GM21390 (cell line): Measurements from ENCODE around the gene PRDM10.
"Not testable (repeated sequence)": the region's sequence is repeated elsewhere in the genome, so short reads cannot be mapped to it uniquely, and the experiment has no call there.

ENCODE experiments used
- ATAC-seq: cut with Tn5 transposase; IDR thresholded peaks from one replicate; pipeline ENCODE4 v1.9.1; 2021; ENCODE audit not compliant: unreplicated experiment

The PRDM10 gene

DNA sequence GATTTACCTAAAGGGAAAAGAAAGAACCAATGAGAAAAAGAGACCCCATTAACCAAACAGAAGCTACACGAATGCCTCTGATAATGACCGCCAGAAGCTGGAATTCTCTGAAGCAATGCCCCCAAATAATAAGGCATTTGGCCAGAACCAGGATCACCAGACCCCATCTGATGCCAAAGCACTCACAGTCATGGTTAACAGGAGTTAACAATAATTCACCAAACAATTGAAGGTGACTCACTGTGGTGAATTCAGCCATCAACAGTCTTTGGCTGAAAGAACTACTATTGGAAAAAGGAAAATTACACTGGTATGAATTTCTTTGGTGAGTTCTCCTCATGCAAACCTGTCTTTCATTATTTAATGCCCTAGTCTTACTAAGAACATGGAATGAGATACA, 85.4 kb downstream of the PRDM10 start:
- ATAC-seq: no peak

DNA sequence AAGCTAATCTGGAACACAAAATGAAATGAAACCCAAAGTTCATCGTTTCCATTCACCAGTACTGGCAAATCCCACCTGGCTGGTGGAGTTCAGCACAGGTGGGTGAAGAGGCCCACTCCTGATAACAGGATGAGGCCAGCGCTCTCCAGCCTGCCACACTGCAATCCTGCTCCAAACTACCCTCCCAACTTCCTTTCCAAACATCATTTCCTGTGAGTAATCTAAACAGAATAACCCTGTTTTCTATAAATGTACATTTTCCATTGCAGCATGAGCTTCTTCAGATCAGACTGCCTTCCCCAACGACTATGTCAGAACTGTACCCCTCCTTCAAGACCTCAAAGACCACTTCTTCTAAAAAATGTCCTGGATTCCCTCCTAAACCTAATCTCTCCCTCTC, 91.3 kb downstream of the PRDM10 start:
- no peak for ATAC-seq

DNA sequence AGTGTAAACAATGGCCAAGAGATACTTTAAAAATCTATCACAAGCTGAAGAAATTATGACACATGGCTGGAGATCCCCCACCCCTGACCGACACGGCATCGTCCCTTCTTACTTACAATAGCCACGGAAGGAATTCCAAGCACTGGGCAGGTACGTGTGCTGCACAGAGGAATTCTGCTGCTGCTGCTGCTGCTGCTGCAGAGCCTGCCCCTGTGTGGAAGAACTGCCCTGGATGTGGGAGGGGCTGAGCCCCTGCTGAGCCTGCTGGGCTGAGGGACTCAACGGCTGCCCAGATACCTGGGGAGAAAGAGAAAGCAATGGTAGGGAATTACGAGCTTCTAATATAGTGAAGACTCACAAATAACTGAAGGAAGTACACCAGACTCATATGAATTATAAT, 92.3 kb downstream of the PRDM10 start:
- no peak for ATAC-seq

DNA sequence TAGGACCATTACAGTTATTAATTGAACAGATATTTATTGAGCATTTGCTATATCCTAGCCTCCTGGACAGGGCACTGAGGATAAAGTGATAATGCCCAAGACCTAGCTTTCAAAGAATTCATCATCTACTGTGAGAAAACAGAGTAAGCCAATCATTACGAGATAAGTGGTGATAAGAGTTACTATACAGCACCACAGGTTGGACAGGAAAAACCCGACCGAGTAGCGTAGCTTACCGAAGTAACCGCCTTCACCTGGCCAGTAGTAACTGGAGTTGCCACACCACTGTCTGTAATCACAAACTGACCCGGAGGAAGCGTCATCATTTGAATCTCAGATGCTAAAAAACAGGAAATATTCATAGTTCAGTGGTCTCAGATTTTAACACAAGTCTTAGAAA, 97.2 kb downstream of the PRDM10 start:
- ATAC-seq: no peak

DNA sequence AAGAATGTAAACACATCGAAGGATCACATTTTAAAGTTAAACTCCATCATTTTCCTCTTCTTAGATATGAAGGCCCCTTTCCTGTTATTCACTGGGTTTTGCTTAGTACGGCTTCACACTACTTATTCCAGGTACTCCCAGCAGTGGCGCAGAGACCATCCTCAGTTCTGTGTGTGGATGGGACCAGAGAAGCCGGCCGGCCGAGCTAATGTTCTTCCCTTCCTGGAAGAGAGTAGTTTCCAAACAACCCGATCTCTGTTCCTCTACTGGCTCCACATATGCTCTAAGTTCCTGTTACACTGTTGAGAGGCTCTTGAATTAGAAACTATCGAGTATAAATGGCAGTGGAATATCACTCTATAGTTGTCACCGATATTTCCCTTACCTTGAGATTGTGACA, 106.6 kb downstream of the PRDM10 start:
- no peak for ATAC-seq

DNA sequence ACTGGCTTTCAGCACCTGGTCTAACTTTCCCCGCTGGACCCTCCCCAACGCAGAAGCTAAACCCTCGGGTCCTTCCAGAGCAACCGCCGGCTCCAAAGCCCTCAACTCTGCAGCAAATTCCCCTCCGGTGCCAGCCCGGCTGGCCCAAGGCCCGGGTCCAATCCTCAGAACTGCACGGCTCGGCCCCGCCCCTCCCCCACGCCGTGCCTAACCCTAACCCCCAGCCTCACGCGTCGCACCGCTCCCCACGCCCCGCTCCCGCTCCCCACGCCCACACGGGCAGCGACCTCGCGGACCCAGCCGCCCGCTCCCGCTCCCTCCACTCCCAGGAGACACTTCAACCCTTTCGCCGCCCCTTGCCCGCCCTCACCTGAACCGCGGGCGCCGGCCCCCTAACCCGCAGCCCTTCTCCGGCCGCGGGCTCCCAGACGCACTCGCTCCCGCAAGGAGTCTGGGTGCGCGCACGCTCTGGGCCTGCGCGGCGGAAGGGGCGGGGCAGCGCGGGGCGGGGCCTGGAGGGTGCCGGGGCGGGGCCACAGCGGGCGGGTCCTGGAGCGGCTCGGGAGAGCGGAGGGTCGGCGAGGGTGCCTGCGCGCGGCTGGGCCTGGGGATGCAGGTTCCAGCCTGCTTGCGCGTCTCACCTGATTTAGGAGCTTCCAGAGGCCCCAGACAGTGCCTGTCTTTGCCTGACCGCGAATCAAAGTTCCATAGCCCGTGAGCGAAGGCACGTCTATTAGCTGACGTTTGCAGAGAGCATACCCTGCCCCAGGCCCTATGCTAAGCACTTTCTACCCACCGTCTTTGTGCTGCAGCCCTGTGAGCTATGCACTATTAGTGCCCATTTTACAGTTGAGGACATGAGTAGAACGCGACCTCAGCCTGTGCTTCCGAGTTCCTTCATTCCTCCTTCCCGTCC, 107.3 kb downstream of the PRDM10 start, which contains the start of gene NFRKB:
NFRKB (minus strand) TSS at position 453 of the 916 bp plus-strand sequence. CDS start 2,729 bp downstream, outside the sequence.
- ATAC-seq: peak; percentile 97

DNA sequence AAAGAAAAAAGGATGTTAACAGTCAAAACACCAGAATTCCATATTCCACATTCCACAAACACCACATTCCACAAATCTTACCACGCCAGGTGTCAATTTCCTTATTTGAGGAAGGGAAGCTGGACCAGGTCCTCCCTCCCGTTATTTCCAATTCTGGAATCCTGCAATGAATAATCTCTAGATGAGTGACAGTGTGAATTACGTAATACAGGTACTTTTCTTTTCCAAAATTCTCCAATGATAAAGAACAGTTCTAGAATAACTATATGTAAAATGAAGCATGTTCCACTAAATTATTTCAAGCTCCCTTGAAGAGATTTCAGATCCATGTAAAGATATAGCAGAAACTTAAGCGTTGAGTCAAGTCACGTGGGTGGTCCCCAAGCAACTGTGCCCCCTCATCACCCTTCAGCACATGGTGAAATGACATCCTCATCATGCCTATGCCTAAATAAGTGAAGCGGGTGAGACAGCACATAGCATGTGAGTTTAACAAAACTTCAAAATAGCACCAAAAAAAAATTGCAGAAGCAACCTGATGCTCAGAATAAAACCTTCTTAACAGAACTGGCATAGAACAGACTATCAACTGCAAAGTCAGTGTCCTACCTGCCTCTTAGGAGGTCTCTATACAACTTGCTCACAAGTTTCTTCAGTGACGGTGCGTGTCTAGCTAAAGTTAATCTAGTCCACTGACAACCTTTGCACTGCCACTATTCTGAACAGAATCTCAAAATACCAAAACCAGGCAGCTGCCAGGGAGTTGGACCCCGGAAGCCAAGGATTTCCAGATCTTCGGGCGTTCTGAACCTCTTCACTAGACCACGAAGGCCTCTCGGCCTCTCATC, 108.1 kb downstream of the PRDM10 start:
- peak; percentile 18 for ATAC-seq

DNA sequence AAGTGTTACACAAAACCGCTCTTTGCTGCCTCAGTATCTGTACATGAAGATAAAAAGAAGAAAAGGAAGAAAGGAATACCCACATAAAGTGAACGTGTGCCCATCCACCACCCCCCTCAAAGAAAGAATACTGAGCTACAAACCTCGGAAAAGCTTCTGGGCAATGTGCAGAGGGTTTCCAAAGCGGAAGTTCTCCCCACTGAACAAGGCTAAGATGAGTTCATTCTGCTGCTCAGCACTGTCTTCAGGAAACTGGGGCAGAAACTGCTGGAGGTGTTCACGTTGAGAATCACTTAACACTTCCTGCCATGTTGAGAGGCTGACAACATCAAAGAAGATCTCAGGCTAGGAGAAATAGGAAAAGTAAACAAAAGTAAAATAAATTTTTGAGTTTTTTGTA, 114.2 kb downstream of the PRDM10 start:
- ATAC-seq: no peak

DNA sequence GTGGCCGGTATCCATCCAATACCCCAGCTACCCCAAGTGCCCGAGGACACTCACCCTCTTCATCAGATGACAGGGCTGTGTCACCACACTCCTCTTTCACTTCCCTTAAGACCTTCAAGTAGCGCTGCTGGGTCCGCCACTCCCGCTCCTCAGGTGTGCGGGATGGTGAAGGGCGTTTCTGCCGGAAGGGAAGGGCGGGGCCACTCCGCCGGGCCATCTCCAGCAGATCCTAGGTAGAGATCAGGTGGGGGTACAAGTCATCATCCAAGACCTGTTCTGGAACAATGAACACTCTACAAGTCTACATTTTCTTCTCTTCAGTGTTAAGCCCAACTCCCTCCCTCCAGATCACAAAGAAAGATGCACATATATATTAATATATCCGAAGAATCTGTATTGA, 117.3 kb downstream of the PRDM10 start:
- no peak for ATAC-seq

DNA sequence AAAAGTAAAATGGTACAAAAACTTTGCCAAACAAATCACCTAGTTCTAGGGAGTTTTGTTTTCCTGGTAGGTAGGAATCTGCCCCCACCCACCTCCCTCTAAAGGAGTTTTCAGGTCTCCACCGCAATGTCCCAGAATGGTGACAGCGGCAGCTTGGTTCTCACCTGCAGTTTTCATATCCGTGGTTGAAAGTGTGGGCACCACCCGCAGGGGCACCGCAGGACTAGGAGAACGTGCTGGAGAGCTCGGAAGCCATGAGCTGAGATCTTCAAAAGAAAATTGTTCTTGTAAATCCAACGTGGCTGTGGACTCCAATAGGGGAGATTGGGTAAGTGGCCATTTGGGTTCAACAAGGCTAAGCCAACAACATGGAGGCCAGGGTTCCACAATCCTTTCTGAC, 118.1 kb downstream of the PRDM10 start:
- no peak for ATAC-seq

DNA sequence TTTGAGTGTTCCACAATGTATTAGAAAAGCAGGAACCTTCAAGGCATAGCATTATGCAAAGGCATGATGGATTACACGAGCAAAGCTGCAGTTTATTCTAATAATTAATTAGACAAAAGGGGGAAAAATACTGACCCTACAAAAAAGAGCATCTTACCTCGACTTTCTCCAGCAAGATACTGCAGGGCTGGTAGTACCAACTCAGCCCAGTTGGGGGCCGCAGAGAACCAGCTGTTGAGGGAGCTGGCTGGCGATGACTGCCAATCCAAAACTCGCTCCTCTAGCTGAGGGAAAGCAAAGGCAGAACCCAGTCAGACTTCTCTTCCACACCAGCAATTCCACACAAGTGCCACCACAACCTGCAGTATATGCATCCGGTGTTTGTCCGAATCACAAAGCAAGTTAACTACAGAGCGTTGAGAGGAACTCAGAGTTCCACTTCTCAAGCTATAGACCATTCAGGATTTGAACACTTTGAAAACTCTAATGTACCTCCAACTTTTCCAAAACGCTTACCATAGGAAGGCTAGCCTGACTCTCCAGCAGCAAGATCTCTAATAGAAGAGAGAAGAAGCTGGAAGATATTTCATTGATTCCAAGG, 121.0 kb downstream of the PRDM10 start:
- no peak for ATAC-seq

DNA sequence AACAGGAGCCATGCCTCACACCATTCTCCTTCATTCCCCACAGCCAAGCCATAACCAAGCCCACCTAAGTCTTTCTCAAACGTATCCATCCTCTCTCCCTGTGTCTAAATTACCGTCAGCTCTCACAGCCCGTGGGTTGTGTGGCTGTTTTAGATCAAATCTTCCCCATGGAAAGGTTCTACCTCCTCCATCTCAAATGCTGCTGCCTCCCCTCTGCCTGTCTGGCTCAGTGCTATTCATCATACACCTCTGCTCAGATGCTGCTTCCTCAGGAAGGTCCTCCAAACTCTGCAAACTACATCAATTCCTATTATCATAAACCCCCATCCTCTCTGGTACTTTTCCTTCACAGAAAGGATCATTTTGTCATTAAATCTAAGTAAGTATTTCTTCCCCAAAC, 122.3 kb downstream of the PRDM10 start:
- no peak for ATAC-seq

DNA sequence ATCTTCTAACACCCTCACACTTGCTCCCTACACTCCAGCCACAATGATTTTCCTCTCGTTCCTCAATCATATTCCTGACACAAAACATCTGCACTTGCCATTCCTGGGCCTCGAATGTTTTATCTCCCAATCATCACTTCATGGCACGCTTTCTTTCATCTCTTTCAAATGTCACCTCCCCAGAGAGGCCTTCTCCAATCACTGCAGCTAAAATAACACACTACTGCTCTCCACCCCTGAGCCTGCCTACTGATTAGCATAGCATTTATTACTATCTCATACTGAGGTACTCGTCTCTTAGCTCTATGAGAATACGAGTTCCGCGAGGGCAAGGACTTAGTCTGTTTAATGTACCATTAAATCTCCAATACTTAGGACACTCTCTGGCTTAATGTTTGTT, 130.7 kb downstream of the PRDM10 start:
- no peak for ATAC-seq

DNA sequence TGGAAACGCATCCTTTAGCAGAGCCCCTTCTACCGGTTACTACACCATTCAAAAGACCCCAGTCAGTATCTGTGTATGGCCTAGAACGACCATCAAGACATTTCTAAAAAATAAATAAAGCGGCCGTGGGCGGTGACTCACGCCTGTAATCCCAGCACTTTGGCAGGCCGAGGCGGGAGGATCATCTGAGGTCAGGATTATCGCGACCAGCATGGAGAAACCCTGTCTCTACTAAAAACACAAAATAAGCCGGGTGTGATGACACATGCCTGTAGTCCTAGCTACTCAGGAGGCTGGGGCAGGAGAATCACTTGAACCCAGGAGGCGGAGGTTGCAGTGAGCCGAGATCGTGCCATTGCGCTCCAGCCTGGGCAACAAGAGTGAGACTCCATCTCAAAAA, 134.0 kb downstream of the PRDM10 start:
- ATAC-seq: not testable (repeated sequence)

DNA sequence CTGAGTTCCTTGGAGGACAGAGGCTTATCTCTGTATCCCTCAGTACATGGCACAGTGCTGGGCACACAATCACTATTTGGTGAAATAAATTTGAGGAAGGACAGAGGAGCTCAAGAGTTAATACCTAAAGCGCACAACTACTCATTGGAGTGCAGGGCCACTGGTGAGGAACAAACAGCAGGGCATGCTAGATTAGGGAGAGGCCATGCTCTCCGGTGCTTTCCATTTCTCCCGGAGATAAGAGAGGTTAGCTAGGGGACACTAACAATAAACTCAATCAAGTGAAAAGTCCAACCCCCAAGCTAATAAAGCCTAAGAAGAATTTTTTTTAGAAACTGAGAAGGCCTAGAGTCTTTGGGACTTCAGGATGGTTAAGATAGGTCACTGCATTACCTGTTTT, 136.3 kb downstream of the PRDM10 start:
- no peak for ATAC-seq

DNA sequence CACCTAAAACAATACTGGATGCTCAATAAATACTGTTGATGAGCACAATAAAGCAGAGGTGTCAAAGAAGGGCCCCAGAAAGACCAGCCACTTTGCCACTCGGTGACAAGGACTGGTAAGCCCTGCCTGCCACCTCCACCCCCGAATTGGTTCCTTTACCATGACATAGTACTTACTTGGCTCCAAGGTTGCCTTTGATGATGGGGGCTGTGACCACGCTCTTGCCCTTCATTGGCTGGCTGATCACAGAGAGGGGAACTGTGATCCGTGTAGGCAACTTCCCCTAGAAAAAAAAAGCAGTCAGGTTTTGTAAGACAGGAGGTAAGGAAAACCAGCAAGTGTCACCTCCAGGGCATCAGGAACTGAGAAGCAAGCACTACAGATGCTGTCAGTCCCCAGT, 136.9 kb downstream of the PRDM10 start:
- no peak for ATAC-seq

DNA sequence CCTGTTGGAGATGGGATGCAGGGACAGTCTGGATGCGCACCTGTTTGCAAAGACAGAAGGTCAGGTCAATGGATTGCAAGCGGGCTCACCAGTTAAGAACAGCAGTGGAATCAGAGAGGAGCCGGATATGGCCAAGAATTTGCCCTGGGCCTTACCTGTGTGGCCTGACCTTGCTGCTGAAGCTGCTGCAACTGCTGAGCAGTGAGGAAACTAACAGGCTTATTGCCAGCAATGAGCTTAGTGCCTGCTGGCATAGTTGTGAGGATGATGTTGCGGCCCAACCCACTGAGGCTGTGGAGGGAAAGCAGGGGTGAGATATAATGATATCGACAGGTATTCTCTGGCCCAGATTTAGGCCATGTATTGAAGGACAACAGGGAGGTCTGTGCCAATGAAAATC, 137.8 kb downstream of the PRDM10 start:
- ATAC-seq: no peak

DNA sequence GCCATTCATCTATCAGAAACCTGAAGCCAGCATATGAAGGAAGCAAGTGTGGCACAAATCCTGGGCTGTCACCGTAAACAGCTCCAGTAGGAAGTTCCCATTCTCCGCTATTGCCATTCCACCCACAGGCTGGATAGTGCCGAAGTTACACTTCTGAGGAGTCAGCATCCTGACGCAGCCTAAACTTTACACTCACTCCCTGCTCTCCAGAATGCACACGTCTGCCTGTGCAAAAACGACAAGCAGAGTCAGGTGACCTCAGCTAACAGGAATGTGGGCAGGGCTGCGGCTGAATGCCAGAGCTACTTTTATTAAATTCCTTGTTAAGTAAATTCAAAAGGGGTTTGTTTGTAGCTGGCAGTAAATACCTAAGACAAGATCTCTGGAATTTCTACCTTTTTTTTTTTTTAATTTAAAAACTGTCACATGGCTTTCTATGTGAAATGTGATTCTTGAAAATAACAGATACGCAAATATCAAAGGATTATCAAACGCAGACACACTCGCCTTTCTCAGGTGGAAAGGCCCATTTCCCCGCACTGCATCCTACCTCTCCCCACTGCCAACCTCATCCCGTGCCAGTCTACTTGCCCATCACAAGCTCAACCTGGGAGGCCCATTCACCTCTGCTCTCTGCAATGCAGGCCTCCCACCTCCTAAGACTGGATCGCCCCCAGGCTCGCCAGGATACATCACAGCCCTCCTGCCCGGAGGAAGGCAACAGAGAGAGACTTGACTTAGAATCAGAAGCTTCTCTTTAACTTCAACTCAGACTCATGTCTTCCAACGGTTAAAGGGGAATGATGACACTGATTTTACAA, 140.7 kb downstream of the PRDM10 start:
- no peak for ATAC-seq

DNA sequence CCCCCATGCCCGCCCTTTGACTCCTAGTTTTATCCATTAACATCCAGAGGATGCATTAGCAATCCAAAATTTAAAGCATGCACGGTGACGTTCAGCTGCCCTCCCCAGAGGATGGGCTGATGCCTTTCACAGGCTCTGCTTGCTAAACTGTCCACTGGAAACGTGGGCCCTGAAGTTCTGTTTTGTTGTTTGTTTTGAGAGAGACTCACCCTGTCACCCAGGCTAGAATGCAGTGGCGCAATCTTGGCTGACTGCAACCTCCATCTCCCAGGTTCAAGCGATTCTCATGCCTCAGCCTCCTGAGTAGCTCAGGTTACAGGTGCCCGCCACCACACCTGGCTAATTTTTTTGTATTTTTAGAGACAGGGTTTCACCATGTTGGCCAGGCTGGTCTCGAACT, 146.6 kb downstream of the PRDM10 start:
- no peak for ATAC-seq

DNA sequence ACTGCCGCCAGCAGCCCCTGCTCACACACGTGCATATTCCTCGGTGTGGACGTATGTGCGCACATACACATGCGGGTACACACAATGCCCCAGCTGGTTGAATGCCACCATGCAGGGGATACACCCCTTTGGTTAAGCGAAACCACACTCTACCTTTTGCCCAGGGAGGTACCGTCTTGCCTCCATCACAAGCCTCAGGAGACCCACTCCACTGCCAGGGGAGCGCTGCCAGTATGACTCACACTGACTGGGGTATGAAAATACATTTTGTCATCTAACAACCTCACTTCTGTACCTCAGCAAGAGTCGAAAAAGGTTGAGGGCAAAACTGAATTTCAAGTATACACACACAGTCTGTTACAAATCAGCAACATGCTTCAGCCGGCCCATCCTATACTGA, 147.5 kb downstream of the PRDM10 start:
- no peak for ATAC-seq
